T-cell (primary cell): Measurements from ENCODE around the gene NKTR. TPM values are rescaled to one million over a fixed set of nuclear protein-coding genes. Genes with fewer than 3 reads are reported as not detected.

Source experiments
- ATAC-seq, 4 experiments: fragments of 200-7000 bp in 3 of 4; fragments of 150-1000 bp in 1 of 4; cut with Tn5 transposase; replicated peaks in 1 of 4; 1 replicate in 3 of 4; 2 replicates in 1 of 4; pipeline ENCODE4 v1.10.0; 2021; ENCODE audit warnings: moderate library complexity in 3 of 4, mild to moderate bottlenecking in 2 of 4, moderate number of reproducible peaks in 1 of 4
- CTCF ChIA-PET, 2 donors: fragments of 300-600 bp; sonication (Branson Sonifier 250); formaldehyde crosslinking; loops; one replicate each; lab custom pipeline; 2022; ENCODE audit warnings: antibody characterized with exemption in 2 of 2; lab: Charles Lee
- POLR2A ChIA-PET, 2 donors: fragments of 300-600 bp; sonication (Branson Sonifier 250); formaldehyde crosslinking; loops; one replicate each; lab custom pipeline; 2022; ENCODE audit warnings: antibody characterized with exemption in 2 of 2; lab: Charles Lee
- DNase-seq, 35 experiments: peaks; one replicate each; pipeline versions ENCODE4 v3.0.0 to v3.0.0-alpha.2; 2013 to 2023
- H3K27ac ChIP-seq: one replicate; pipeline ENCODE4 v1.5.1; 2013; ENCODE audit warnings: low read length
- H3K27me3 ChIP-seq, 2 experiments: replicated peaks in 1 of 2; 1 replicate in 1 of 2; 2 replicates in 1 of 2; pipeline versions ENCODE4 v1.6.1 to v1.7.0; 2013; ENCODE audit warnings: low read length in 1 of 2, mixed read lengths in 1 of 2; ENCODE audit not compliant: control insufficient read depth in 2 of 2, insufficient read depth in 2 of 2; ENCODE audit errors: extremely low read depth in 1 of 2
- H3K36me3 ChIP-seq, 2 donors: 1 replicate in 1 of 2; 2 replicates in 1 of 2; pipeline versions ENCODE4 v1.6.1 to v1.7.0; 2013; ENCODE audit warnings: low read length in 1 of 2; ENCODE audit not compliant: control insufficient read depth in 2 of 2, insufficient read depth in 1 of 2; ENCODE audit errors: extremely low read depth in 1 of 2
- H3K4me1 ChIP-seq, 2 experiments: 1 replicate in 1 of 2; 2 replicates in 1 of 2; pipeline versions ENCODE4 v1.6.1 to v1.7.0; 2013; ENCODE audit warnings: low read length in 2 of 2, mixed read lengths in 1 of 2; ENCODE audit not compliant: insufficient read depth in 2 of 2, control insufficient read depth in 1 of 2; ENCODE audit errors: extremely low read depth in 1 of 2
- H3K4me3 ChIP-seq, 2 donors: 1 replicate in 1 of 2; 2 replicates in 1 of 2; pipeline versions ENCODE4 v1.5.1 to v1.7.0; 2013; ENCODE audit warnings: mild to moderate bottlenecking in 2 of 2, low read length in 1 of 2, moderate library complexity in 1 of 2; ENCODE audit not compliant: control insufficient read depth in 1 of 2; ENCODE audit errors: extremely low read depth in 1 of 2
- H3K9me3 ChIP-seq: 2 replicates; pipeline ENCODE4 v1.7.0; 2013
- H3K27ac Mint-ChIP-seq, 2 donors: one replicate each; pipeline ENCODE4 v1.8.0; 2020 to 2021; ENCODE audit warnings: mild to moderate bottlenecking in 2 of 2, mixed read lengths in 2 of 2
- H3K27me3 Mint-ChIP-seq, 2 donors: one replicate each; pipeline ENCODE4 v1.8.0; 2021 to 2022; ENCODE audit warnings: mixed read lengths in 2 of 2
- H3K36me3 Mint-ChIP-seq: one replicate; pipeline ENCODE4 v1.8.0; 2021; ENCODE audit warnings: mixed read lengths
- H3K4me1 Mint-ChIP-seq, 3 donors: one replicate each; pipeline ENCODE4 v1.8.0; 2020 to 2022; ENCODE audit warnings: mixed read lengths in 3 of 3, mild to moderate bottlenecking in 1 of 3
- H3K4me3 Mint-ChIP-seq, 3 donors: one replicate each; pipeline ENCODE4 v1.8.0; 2020 to 2022; ENCODE audit warnings: mild to moderate bottlenecking in 3 of 3, mixed read lengths in 3 of 3, moderate library complexity in 3 of 3
- H3K9me3 Mint-ChIP-seq, 3 donors: one replicate each; pipeline ENCODE4 v1.8.0; 2020 to 2022; ENCODE audit warnings: mixed read lengths in 3 of 3
- WGBS: methylation state at CpG from one replicate; pipeline ENCODE4 v1.1.5; 2013; ENCODE audit warnings: missing lambda C conversion rate; ENCODE audit not compliant: insufficient coverage; 5-methylcytosine and 5-hydroxymethylcytosine counted together
- total RNA-seq, 35 experiments: library from RNA in 6 of 35; stranded (reverse) in 6 of 35; fragments of 120-200 nt in 1 of 35; gene quantifications; one replicate each; pipeline versions ENCODE4 v1.2.1 to v1.2.4 and lab custom pipeline; 2013 to 2026

Gene NKTR
- total RNA-seq, 5 donors from 2014 or later (not counting 1 experiment from before 2014, with no cell fraction given): 185 to 252 (median 209) TPM

GRCh38 chr3:42690191-42690590 is 89.7 kb downstream of the NKTR start:
- no peak overlapping the region for H3K4me3 Mint-ChIP-seq
- H3K27me3 ChIP-seq: peaks cover 0 to 37% of the 10 kb centered on the region in 2 experiments
- no peak overlapping the region for H3K4me3 ChIP-seq
- H3K4me1 ChIP-seq: peaks cover 0 to 4% of the 10 kb centered on the region in 2 experiments
- no peak for ATAC-seq
- peaks cover 12 to 27% of the 10 kb centered on the region in 2 donors for H3K27me3 Mint-ChIP-seq
- peaks cover 0 to 2% (median 2%) of the 10 kb centered on the region in 3 donors for H3K4me1 Mint-ChIP-seq
- no peak for DNase-seq
- no peaks in the 10 kb centered on the region for H3K36me3 ChIP-seq
- no peaks in the 10 kb centered on the region for H3K9me3 Mint-ChIP-seq
- no peak overlapping the region for H3K27ac ChIP-seq
- ChIA-PET POLR2A (no interaction called here), CTCF (no interaction called here)
- 69% methylated on average over 7 of the region's 7 CpGs for WGBS
- no peaks in the 10 kb centered on the region for H3K36me3 Mint-ChIP-seq
- H3K27ac Mint-ChIP-seq: no peak overlapping the region
- no peaks in the 10 kb centered on the region for H3K9me3 ChIP-seq

- Histone ChIP-seq H3K27ac (no peak overlapping the region), H3K36me3 (no peaks in the 10 kb centered on the region), H3K4me3 (no peak overlapping the region), H3K4me1 (no peaks in the 10 kb centered on the region), H3K27me3 (peaks cover 0 to 36% of the 10 kb centered on the region in 2 experiments), H3K9me3 (no peaks in the 10 kb centered on the region)
- 73% methylated on average over 7 of the region's 10 CpGs for WGBS
- H3K36me3 Mint-ChIP-seq: no peaks in the 10 kb centered on the region
- peak in 1 of 4 experiments; percentile 31 for ATAC-seq
- H3K27ac Mint-ChIP-seq: no peak overlapping the region
- peaks cover 8 to 23% of the 10 kb centered on the region in 2 donors for H3K27me3 Mint-ChIP-seq
- H3K4me1 Mint-ChIP-seq: no peaks in the 10 kb centered on the region
- H3K4me3 Mint-ChIP-seq: no peak overlapping the region
- ChIA-PET POLR2A (no interaction called here), CTCF (no interaction called here)
- H3K9me3 Mint-ChIP-seq: no peaks in the 10 kb centered on the region
- no peak for DNase-seq
Measured at GRCh38 chr3:42690766-42691680, 90.5 kb downstream of the NKTR start.

- no peaks in the 10 kb centered on the region for H3K9me3 Mint-ChIP-seq
- ChIA-PET POLR2A (interaction anchor here in 1 of 2 donors (0.5 kb wide), 1 partner anchor 130 kb away, joined by 6 read pairs; no protein-coding TSS in a partner anchor), CTCF (no interaction called here)
- Histone ChIP-seq H3K9me3 (no peaks in the 10 kb centered on the region), H3K27ac (no peak overlapping the region), H3K4me3 (no peak overlapping the region), H3K36me3 (no peaks in the 10 kb centered on the region), H3K27me3 (peaks cover 0 to 36% of the 10 kb centered on the region in 2 experiments), H3K4me1 (no peaks in the 10 kb centered on the region)
- no peak for DNase-seq
- no peak overlapping the region for H3K4me3 Mint-ChIP-seq
- peaks cover 3 to 17% of the 10 kb centered on the region in 2 donors for H3K27me3 Mint-ChIP-seq
- 66% methylated on average over 3 of the region's 13 CpGs for WGBS
- no peak overlapping the region for H3K27ac Mint-ChIP-seq
- no peaks in the 10 kb centered on the region for H3K36me3 Mint-ChIP-seq
- H3K4me1 Mint-ChIP-seq: no peaks in the 10 kb centered on the region
- ATAC-seq: no peak
Measured at GRCh38 chr3:42691816-42692666, 91.6 kb downstream of the NKTR start.

GRCh38 chr3:42692667-42693529 is 92.4 kb downstream of the NKTR start:
- no peaks in the 10 kb centered on the region for H3K36me3 ChIP-seq
- no peaks in the 10 kb centered on the region for H3K36me3 Mint-ChIP-seq
- H3K4me3 ChIP-seq: no peak overlapping the region
- peaks cover 0 to 42% of the 10 kb centered on the region in 2 experiments for H3K27me3 ChIP-seq
- DNase-seq (no peak), ATAC-seq (no peak)
- H3K4me1 ChIP-seq: no peaks in the 10 kb centered on the region
- no peaks in the 10 kb centered on the region for H3K9me3 Mint-ChIP-seq
- no peaks in the 10 kb centered on the region for H3K4me1 Mint-ChIP-seq
- H3K27ac ChIP-seq: no peak overlapping the region
- no peaks in the 10 kb centered on the region for H3K9me3 ChIP-seq
- H3K27me3 Mint-ChIP-seq: peaks cover 3 to 11% of the 10 kb centered on the region in 2 donors
- no peak overlapping the region for H3K27ac Mint-ChIP-seq
- ChIA-PET CTCF (no interaction called here), POLR2A (no interaction called here)
- 68% methylated on average over 8 of the region's 17 CpGs for WGBS
- no peak overlapping the region for H3K4me3 Mint-ChIP-seq

- H3K27ac Mint-ChIP-seq: no peak overlapping the region
- ATAC-seq: no peak
- Histone ChIP-seq H3K27me3 (peaks cover 0 to 45% of the 10 kb centered on the region in 2 experiments), H3K4me3 (no peak overlapping the region), H3K36me3 (no peaks in the 10 kb centered on the region), H3K4me1 (peaks cover 0 to 4% of the 10 kb centered on the region in 2 experiments), H3K27ac (no peak overlapping the region), H3K9me3 (no peaks in the 10 kb centered on the region)
- H3K4me3 Mint-ChIP-seq: no peak overlapping the region
- ChIA-PET POLR2A (no interaction called here), CTCF (no interaction called here)
- 51% methylated on average over 2 of the region's 4 CpGs for WGBS
- peak in 1 of 35 experiments; percentile 19 for DNase-seq
- H3K36me3 Mint-ChIP-seq: no peaks in the 10 kb centered on the region
- H3K27me3 Mint-ChIP-seq: peaks cover 5 to 11% of the 10 kb centered on the region in 2 donors
- H3K4me1 Mint-ChIP-seq: peaks cover 0 to 3% (median under 1%) of the 10 kb centered on the region in 3 donors
- H3K9me3 Mint-ChIP-seq: no peaks in the 10 kb centered on the region
Measured at GRCh38 chr3:42693530-42693930, 93.0 kb downstream of the NKTR start.
